HPDE6-E6E7 (cell line): ENCODE measurements around the gene MRTFB.
"Not testable (repeated sequence)": the region's sequence is repeated elsewhere in the genome, so short reads cannot be mapped to it uniquely, and the experiment has no call there.

Source experiments
- DNase-seq: peaks from one replicate; pipeline ENCODE4 v3.0.0; 2011; ENCODE audit warnings: missing footprints; ENCODE audit errors: extremely low spot score

MRTFB gene

GRCh38 chr16:14104066-14104465 is 32.9 kb downstream of the MRTFB start:
- no peak for DNase-seq

- DNase-seq = no peak
Observed at GRCh38 chr16:14105760-14106375, 34.7 kb downstream of the MRTFB start.

- no peak for DNase-seq
Observed at GRCh38 chr16:14106457-14106856, 35.3 kb downstream of the MRTFB start.

- DNase-seq = no peak
Observed at GRCh38 chr16:14106961-14107360, 35.8 kb downstream of the MRTFB start.

- no peak for DNase-seq
Observed at GRCh38 chr16:14109077-14109775, 38.1 kb downstream of the MRTFB start.

GRCh38 chr16:14109782-14110727 is 38.9 kb downstream of the MRTFB start:
- DNase-seq = no peak

- DNase-seq = no peak
Observed at GRCh38 chr16:14110728-14111251, 39.7 kb downstream of the MRTFB start.

- no peak for DNase-seq
Observed at GRCh38 chr16:14111713-14112538, 40.8 kb downstream of the MRTFB start.

GRCh38 chr16:14112539-14112856 is 41.4 kb downstream of the MRTFB start:
- no peak for DNase-seq

GRCh38 chr16:14113344-14113743 is 42.2 kb downstream of the MRTFB start:
- DNase-seq = no peak

GRCh38 chr16:14117051-14117450 is 45.9 kb downstream of the MRTFB start:
- DNase-seq = no peak

GRCh38 chr16:14119799-14120198 is 48.7 kb downstream of the MRTFB start:
- no peak for DNase-seq

- DNase-seq = no peak
Observed at GRCh38 chr16:14120335-14120734, 49.2 kb downstream of the MRTFB start.

GRCh38 chr16:14121142-14121541 is 50.0 kb downstream of the MRTFB start:
- no peak for DNase-seq

- DNase-seq = no peak
Observed at GRCh38 chr16:14121872-14122271, 50.8 kb downstream of the MRTFB start.

- not testable (repeated sequence) for DNase-seq
Observed at GRCh38 chr16:14122430-14122829, 51.3 kb downstream of the MRTFB start.

GRCh38 chr16:14125000-14125681 is 54.0 kb downstream of the MRTFB start:
- no peak for DNase-seq

- no peak for DNase-seq
Observed at GRCh38 chr16:14125708-14126107, 54.6 kb downstream of the MRTFB start.

GRCh38 chr16:14128097-14128496 is 57.0 kb downstream of the MRTFB start:
- DNase-seq = no peak

- DNase-seq = no peak
Observed at GRCh38 chr16:14129502-14129901, 58.4 kb downstream of the MRTFB start.
